ENCODE measurements around the gene CCP110. TPM values are rescaled to one million over a fixed set of nuclear protein-coding genes. Genes with fewer than 3 reads are reported as not detected.

Gene CCP110
- total RNA-seq, 1 experiment from 2014 or later = 21.6 TPM

DNA sequence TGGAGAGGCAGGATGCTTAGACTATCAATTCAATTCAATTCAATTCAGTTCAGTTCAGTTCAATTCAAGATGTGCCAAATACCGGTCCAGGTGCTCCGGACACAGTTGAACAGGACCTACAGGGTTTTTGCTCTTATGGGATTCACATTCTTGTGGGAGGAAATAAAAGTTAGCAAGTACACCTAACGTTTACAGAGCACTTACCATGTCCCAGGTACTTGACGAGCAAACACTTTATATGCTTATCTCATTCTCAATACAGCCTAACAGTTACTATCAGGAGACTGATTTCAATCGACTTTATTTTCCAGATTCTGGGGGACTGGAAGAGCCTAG is 1.4 kb upstream of the CCP110 start:
- Histone ChIP-seq H3K9ac (ENCODE audit: extremely low read depth, insufficient read length, low read length) (no peak overlapping the region), H3K4me1 (ENCODE audit: insufficient read depth, low read length) (0 out of 2 replicates have a peak, but pooled peaks cover 3% of the 10 kb centered on the region), H3K14ac (ENCODE audit: insufficient read depth, low read length) (no peak overlapping the region), H3K23ac (ENCODE audit: insufficient read length, low read depth, low read length) (no peak overlapping the region), H3T11ph (ENCODE audit: low read length) (no peak overlapping the region), H2BK20ac (ENCODE audit: low read depth, low read length, poor library complexity, severe bottlenecking) (no peak overlapping the region), H2AFZ (ENCODE audit: low read length) (no peak overlapping the region), H3K18ac (ENCODE audit: insufficient read length, low read depth, low read length) (no peak overlapping the region), H3K79me1 (ENCODE audit: insufficient read depth, low read depth, low read length, poor library complexity, severe bottlenecking) (no peaks in the 10 kb centered on the region), H2AK5ac (ENCODE audit: insufficient read length, low read length) (no peak overlapping the region), H3K9me3 (ENCODE audit: control insufficient read depth, low read depth, low read length) (no peaks in the 10 kb centered on the region), H4K5ac (ENCODE audit: insufficient read length, low read depth, low read length) (no peak overlapping the region), H4K8ac (replicated peaks; ENCODE audit: insufficient read length, low read depth, low read length) (no peak overlapping the region), H2BK15ac (ENCODE audit: low read depth, low read length) (no peak overlapping the region), H3K56ac (ENCODE audit: insufficient read length, low read depth, low read length) (no peak overlapping the region), H2BK5ac (ENCODE audit: insufficient read length, low read length) (no peak overlapping the region), H3K4ac (ENCODE audit: low read depth, low read length) (no peak overlapping the region), H3K27ac (ENCODE audit: insufficient read length, low read depth, low read length) (no peak overlapping the region), H2BK12ac (ENCODE audit: insufficient read length, low read depth, low read length) (no peak overlapping the region), H3K27me3 (ENCODE audit: insufficient read depth, low read length) (no peaks in the 10 kb centered on the region), H3K79me2 (ENCODE audit: insufficient read depth, low read length) (peaks cover 7% of the 10 kb centered on the region; the same call in 1 of the 2 replicates), H3K23me2 (ENCODE audit: insufficient read length, low read depth, low read length, poor library complexity, severe bottlenecking) (peaks cover 18% of the 10 kb centered on the region), H4K91ac (ENCODE audit: insufficient read length, low read depth, low read length) (no peak overlapping the region), H2BK120ac (ENCODE audit: low read depth, low read length, poor library complexity, severe bottlenecking) (no peak overlapping the region), H3K4me2 (ENCODE audit: insufficient read depth, insufficient read length, low read length) (peak overlapping the region; percentile 97), H4K20me1 (ENCODE audit: control insufficient read depth, insufficient read depth, insufficient read length) (no peaks in the 10 kb centered on the region)
- no CpG with 5 or more reads among the region's 5 CpGs for WGBS (ENCODE audit: extremely low coverage, insufficient read length, low lambda C conversion rate)
- Mint-ChIP-seq H3K36me3 (ENCODE audit: insufficient read depth in 1 of 3, low read depth in 3 of 3) (peaks cover 0 to 16% (median 4%) of the 10 kb centered on the region in 3 experiments; a peak in 4 of 7 replicates), H3K4me1 (peaks cover 42 to 47% of the 10 kb centered on the region in 2 experiments), H3K9me3 (no peaks in the 10 kb centered on the region), H3K27ac (peak overlapping the region; percentile 81 to 93 (median 92); a peak in 5 of 7 replicates), H3K27me3 (ENCODE audit: low read depth) (no peaks in the 10 kb centered on the region), H3K4me3 (peak overlapping the region; percentile 87 to 92)
- no peak for DNase-seq
- TF ChIP-seq, protein P1, sequence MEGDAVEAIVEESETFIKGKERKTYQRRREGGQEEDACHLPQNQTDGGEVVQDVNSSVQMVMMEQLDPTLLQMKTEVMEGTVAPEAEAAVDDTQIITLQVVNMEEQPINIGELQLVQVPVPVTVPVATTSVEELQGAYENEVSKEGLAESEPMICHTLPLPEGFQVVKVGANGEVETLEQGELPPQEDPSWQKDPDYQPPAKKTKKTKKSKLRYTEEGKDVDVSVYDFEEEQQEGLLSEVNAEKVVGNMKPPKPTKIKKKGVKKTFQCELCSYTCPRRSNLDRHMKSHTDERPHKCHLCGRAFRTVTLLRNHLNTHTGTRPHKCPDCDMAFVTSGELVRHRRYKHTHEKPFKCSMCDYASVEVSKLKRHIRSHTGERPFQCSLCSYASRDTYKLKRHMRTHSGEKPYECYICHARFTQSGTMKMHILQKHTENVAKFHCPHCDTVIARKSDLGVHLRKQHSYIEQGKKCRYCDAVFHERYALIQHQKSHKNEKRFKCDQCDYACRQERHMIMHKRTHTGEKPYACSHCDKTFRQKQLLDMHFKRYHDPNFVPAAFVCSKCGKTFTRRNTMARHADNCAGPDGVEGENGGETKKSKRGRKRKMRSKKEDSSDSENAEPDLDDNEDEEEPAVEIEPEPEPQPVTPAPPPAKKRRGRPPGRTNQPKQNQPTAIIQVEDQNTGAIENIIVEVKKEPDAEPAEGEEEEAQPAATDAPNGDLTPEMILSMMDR (conservative IDR thresholded peaks at IDR 0.05) = no peak

Measured in H9 (cell line).